ENCODE data around the gene PICK1. TPM values are rescaled to one million over a fixed set of nuclear protein-coding genes. Genes with fewer than 3 reads are reported as not detected.

The PICK1 gene
- total and polyA plus RNA-seq, 2 donors from 2014 or later = 28.4 to 43.4 TPM

DNA sequence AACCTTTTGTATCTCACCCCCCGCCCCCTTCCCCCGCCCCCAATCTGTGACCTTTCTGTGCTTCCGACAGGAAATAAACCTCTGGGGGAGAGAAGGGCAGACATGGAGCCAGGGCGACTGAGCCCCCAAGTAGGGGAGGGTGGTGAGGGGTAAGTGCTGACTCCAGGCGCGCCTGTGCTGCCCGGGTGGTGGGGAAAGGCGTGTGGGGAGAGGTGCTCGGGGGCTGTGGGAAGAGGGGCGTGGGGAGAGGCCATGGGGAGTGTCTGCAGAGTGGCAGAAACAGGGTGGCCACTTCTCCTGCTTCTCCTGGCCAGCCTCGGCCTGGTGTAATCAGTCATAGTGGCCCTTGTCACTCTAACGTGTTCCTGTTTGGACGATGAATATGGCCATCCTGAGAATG lies 18.8 kb downstream of the PICK1 start:
- FAIRE-seq (no peak), DNase-seq (peak in 1 of 5 donors; percentile 57)
- no peak overlapping the region for H3K4me3 ChIP-seq (ENCODE audit: low read length in 3 of 3)
- H3K4me1 ChIP-seq (ENCODE audit: control insufficient read depth in 2 of 3, insufficient read depth in 2 of 3, low read depth in 1 of 3, low read length in 3 of 3) = peaks cover 0 to 3% (median 0%) of the 10 kb centered on the region in 3 donors
- no peak overlapping the region for H3K27ac ChIP-seq (ENCODE audit: low read depth in 2 of 2, low read length in 2 of 2)
- no peaks in the 10 kb centered on the region for H3K27me3 ChIP-seq (ENCODE audit: control insufficient read depth, insufficient read depth, low read length)
- H3K9me3 ChIP-seq (ENCODE audit: control insufficient read depth in 2 of 3, insufficient read depth in 1 of 3, low read length in 3 of 3) = no peaks in the 10 kb centered on the region
- TF ChIP-seq, protein P1, sequence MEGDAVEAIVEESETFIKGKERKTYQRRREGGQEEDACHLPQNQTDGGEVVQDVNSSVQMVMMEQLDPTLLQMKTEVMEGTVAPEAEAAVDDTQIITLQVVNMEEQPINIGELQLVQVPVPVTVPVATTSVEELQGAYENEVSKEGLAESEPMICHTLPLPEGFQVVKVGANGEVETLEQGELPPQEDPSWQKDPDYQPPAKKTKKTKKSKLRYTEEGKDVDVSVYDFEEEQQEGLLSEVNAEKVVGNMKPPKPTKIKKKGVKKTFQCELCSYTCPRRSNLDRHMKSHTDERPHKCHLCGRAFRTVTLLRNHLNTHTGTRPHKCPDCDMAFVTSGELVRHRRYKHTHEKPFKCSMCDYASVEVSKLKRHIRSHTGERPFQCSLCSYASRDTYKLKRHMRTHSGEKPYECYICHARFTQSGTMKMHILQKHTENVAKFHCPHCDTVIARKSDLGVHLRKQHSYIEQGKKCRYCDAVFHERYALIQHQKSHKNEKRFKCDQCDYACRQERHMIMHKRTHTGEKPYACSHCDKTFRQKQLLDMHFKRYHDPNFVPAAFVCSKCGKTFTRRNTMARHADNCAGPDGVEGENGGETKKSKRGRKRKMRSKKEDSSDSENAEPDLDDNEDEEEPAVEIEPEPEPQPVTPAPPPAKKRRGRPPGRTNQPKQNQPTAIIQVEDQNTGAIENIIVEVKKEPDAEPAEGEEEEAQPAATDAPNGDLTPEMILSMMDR (IDR thresholded peaks at IDR 0.05; ENCODE audit: borderline replicate concordance, extremely low read depth, insufficient read depth) = no peak
- H3K36me3 ChIP-seq (ENCODE audit: control insufficient read depth in 2 of 3, insufficient read depth in 3 of 3, low read length in 3 of 3) = peaks cover 0 to 16% (median 9%) of the 10 kb centered on the region in 3 donors
- no peak overlapping the region for H3K9ac ChIP-seq (ENCODE audit: low read length in 3 of 3)
- intact Hi-C loops (cut with DNase I) = no loop called here

DNA sequence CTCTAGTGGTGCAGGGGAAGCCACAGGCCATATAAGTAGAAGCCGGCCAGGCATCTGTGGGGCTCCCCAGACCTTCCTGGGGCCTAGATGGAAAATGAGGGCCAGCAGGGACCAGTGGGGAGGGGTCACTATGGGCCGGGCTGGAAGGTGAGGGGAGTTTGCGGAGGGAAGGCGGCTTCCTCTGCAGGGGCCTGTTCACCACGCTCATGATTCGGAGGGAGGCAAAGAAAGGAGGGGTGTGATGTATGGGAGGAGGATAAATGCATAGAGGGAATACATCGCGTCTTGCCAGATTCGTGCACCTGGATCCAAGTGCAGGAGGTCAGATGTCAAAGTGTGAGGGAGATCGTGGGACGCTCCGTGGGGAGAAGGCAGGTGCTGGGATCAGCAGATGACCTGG lies 19.9 kb downstream of the PICK1 start:
- Histone ChIP-seq H3K9ac (ENCODE audit: low read length in 3 of 3) (no peak overlapping the region), H3K27ac (ENCODE audit: low read depth in 2 of 2, low read length in 2 of 2) (no peak overlapping the region), H3K9me3 (ENCODE audit: control insufficient read depth in 2 of 3, insufficient read depth in 1 of 3, low read length in 3 of 3) (no peaks in the 10 kb centered on the region), H3K36me3 (ENCODE audit: control insufficient read depth in 2 of 3, insufficient read depth in 3 of 3, low read length in 3 of 3) (peaks cover 0 to 10% (median 9%) of the 10 kb centered on the region in 3 donors), H3K4me1 (ENCODE audit: control insufficient read depth in 2 of 3, insufficient read depth in 2 of 3, low read depth in 1 of 3, low read length in 3 of 3) (peaks cover 0 to 8% (median 0%) of the 10 kb centered on the region in 3 donors), H3K4me3 (ENCODE audit: low read length in 3 of 3) (no peak overlapping the region), H3K27me3 (ENCODE audit: control insufficient read depth, insufficient read depth, low read length) (no peaks in the 10 kb centered on the region)
- intact Hi-C loops (cut with DNase I) = no loop called here
- TF ChIP-seq, protein P1 (IDR thresholded peaks at IDR 0.05; ENCODE audit: borderline replicate concordance, extremely low read depth, insufficient read depth) = no peak
- peak in 1 of 5 donors; percentile 52 for DNase-seq
- FAIRE-seq = no peak

DNA sequence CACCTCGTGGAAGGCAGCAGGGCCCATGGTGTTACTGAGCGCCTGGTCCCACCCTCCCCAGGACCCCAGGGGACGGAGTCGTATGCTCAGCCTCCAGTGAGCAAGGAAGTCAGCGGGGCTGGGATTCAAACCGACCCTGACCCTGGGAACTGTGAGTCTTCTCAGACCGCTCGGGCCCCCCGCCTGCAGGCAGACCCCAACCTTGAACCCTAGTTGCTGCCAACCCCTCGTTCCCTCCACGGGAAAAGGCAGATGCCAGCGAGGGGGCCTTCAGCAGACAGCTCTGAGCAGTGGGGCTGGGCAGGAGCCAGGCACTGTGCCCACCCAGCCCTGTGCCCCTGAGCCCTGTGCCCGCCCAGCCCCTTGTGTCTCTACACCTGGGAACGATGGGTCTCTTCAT lies 20.4 kb downstream of the PICK1 start:
- TF ChIP-seq, protein P1 (IDR thresholded peaks at IDR 0.05; ENCODE audit: borderline replicate concordance, extremely low read depth, insufficient read depth) = no peak
- H3K36me3 ChIP-seq (ENCODE audit: control insufficient read depth in 2 of 3, insufficient read depth in 3 of 3, low read length in 3 of 3) = peaks cover 0 to 8% (median 7%) of the 10 kb centered on the region in 3 donors
- H3K4me1 ChIP-seq (ENCODE audit: control insufficient read depth in 2 of 3, insufficient read depth in 2 of 3, low read depth in 1 of 3, low read length in 3 of 3) = peaks cover 0 to 8% (median 0%) of the 10 kb centered on the region in 3 donors
- H3K9me3 ChIP-seq (ENCODE audit: control insufficient read depth in 2 of 3, insufficient read depth in 1 of 3, low read length in 3 of 3) = no peaks in the 10 kb centered on the region
- no peaks in the 10 kb centered on the region for H3K27me3 ChIP-seq (ENCODE audit: control insufficient read depth, insufficient read depth, low read length)
- H3K27ac ChIP-seq (ENCODE audit: low read depth in 2 of 2, low read length in 2 of 2) = no peak overlapping the region
- FAIRE-seq (no peak), DNase-seq (peak in 1 of 5 donors; percentile 55)
- no peak overlapping the region for H3K9ac ChIP-seq (ENCODE audit: low read length in 3 of 3)
- H3K4me3 ChIP-seq (ENCODE audit: low read length in 3 of 3) = no peak overlapping the region
- intact Hi-C loops (cut with DNase I) = no loop called here
